Measurements from ENCODE around the gene GCKR. TPM values are rescaled to one million over a fixed set of nuclear protein-coding genes. Genes with fewer than 3 reads are reported as not detected.

Gene GCKR
- total and polyA plus RNA-seq, 2 donors (not counting 3 experiments of a cell fraction or from before 2014, with no cell fraction given), result 0.27 to 0.52 TPM

GRCh38 chr2:27551514-27551913, 54.9 kb downstream of the GCKR start:
- TF ChIP-seq MAX (IDR thresholded peaks at IDR 0.05; ENCODE audit: insufficient read depth, insufficient read length), result no peak
- TF ChIP-seq MYC (IDR thresholded peaks at IDR 0.05; ENCODE audit: low read depth, low read length), result no peak
- TF ChIP-seq FOS (IDR thresholded peaks at IDR 0.05; ENCODE audit: borderline replicate concordance, insufficient read depth, low read length), result no peak
- no peak for TF ChIP-seq POLR2A (IDR thresholded peaks at IDR 0.05; ENCODE audit: low read depth, low read length)
- no peak for TF ChIP-seq EZH2 (IDR thresholded peaks at IDR 0.05; ENCODE audit: borderline replicate concordance, low read depth, low read length, severe bottlenecking)
- TF ChIP-seq CTCF (IDR thresholded peaks at IDR 0.05; ENCODE audit: extremely low read depth in 1 of 2, insufficient read depth in 1 of 2, low read depth in 1 of 2, low read length in 2 of 2), result no peak
- TF ChIP-seq GATA2 (IDR thresholded peaks at IDR 0.05; ENCODE audit: insufficient read depth, insufficient read length, low read depth, low read length), result no peak
- TF ChIP-seq JUN (IDR thresholded peaks at IDR 0.05; ENCODE audit: borderline replicate concordance, insufficient read depth, insufficient read length, low read depth), result no peak
- TF ChIP-seq POLR2AphosphoS5 (IDR thresholded peaks at IDR 0.05; ENCODE audit: insufficient read depth, low read depth, low read length), result no peak
- dilution Hi-C loops (cut with MboI; ENCODE audit: extremely low pct_ligation_motif_present, low sequenced_read_pairs), result no loop called here

More at GRCh38 chr2:27551514-27551913, 54.9 kb downstream of the GCKR start:
- FAIRE-seq (no peak), DNase-seq (ENCODE audit: low read depth, low spot score) (no peak)
- H3K9me3 ChIP-seq (replicated peaks; ENCODE audit: control insufficient read depth, insufficient read depth, low read length), result no peaks in the 10 kb centered on the region
- H3K27ac ChIP-seq (ENCODE audit: insufficient read depth, low read depth, low read length), result no peak overlapping the region
- intact Hi-C loops (cut with micrococcal nuclease), result no loop called here
- H3K36me3 ChIP-seq (ENCODE audit: control insufficient read depth in 2 of 2, extremely low read depth in 1 of 2, insufficient read depth in 2 of 2, low read length in 2 of 2), result no peaks in the 10 kb centered on the region
- H3K9ac ChIP-seq (replicated peaks; ENCODE audit: extremely low read depth, insufficient read depth, low read length), result no peak overlapping the region
- no peaks in the 10 kb centered on the region for H3K79me2 ChIP-seq (ENCODE audit: control insufficient read depth, insufficient read depth, low read length)
- peaks cover 0 to 1% of the 10 kb centered on the region in 2 experiments for H3K27me3 ChIP-seq (ENCODE audit: control insufficient read depth in 2 of 2, insufficient read depth in 2 of 2, low read length in 2 of 2)
- H2AFZ ChIP-seq (ENCODE audit: low read depth, low read length), result no peak overlapping the region
- H3K4me2 ChIP-seq (ENCODE audit: insufficient read depth, low read length), result no peak overlapping the region
- H3K9me1 ChIP-seq (replicated peaks; ENCODE audit: control insufficient read depth, extremely low read depth, insufficient read depth, low read length), result no peaks in the 10 kb centered on the region
- H4K20me1 ChIP-seq (replicated peaks; ENCODE audit: control insufficient read depth, extremely low read depth, insufficient read depth, low read length), result no peaks in the 10 kb centered on the region
- ChIA-PET POLR2A (no interaction called here), CTCF (interaction anchor here (0.6 kb wide), 1 partner anchor 25 kb away, joined by 3 read pairs; no protein-coding TSS in a partner anchor)
- BruUV-seq (replicated peaks), result no TSS peak
- no peaks in the 10 kb centered on the region for H3K4me1 ChIP-seq (ENCODE audit: control insufficient read depth, extremely low read depth, insufficient read depth, low read length)
- no peak overlapping the region for H3K4me3 ChIP-seq (replicated peaks in 1 of 3; ENCODE audit: insufficient read depth in 1 of 3, low read depth in 1 of 3, low read length in 3 of 3)
